T-helper 1 cell treated with Interleukin-12 subunit alpha and Interleukin-12 subunit beta and Interleukin-4 antibody, amounts not matched to agents 30 ng/mL and 1 ng/mL, for 36 hours (primary cell): Measurements from ENCODE around the gene ZNF236. TPM values are rescaled to one million over a fixed set of nuclear protein-coding genes. Genes with fewer than 3 reads are reported as not detected.

Experiments
- intact Hi-C: fragments of 100-400 bp; cut with micrococcal nuclease; formaldehyde crosslinking; loops from one replicate; pipeline ENCODE4 v1.15.1; 2024
- total RNA-seq: library from RNA; stranded (reverse); gene quantifications from 2 replicates; pipeline ENCODE4 v1.2.3, GENCODE V29; 2022

ZNF236 gene
- total RNA-seq, 1 donor from 2014 or later: 23.7 TPM

DNA sequence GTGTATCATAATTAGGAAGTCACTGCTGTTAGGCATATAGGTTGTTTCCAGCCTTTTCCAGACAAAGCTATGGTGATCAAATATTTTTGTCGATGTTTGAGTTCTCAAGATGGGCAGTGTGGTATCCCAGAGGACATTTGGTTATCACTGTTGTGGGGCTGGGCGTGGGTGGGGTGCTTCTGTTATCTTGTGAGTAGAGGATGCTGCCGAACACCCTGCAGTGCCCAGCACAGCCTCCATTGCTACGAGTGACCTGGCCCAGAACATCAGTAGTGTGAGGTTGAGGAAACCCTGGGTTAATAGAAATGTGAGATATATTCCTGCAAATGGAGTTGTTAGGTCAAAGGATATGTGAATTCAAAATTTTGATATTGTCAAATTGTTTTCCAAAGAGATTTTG is 33.2 kb downstream of the ZNF236 start:
- intact Hi-C loops: no loop called here

DNA sequence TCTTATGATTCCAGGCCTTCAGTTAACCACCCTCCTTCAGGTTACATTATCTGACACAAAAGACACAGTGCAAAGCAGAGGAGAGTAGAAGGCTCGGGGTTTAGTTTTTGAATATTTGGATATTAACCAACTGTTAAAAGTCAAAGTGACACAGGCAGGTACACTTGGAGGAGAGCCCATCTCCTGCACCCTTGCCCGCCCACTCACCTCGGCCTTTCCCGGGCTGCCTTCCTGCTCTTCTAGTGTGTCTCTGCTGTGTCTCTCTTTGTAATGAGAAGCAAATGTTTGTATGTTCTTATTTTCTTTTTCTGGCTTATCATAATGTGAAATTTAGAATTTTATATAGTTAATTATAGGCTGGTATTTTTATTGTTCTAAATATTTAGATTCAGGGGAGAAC is 35.1 kb downstream of the ZNF236 start:
- intact Hi-C loops: no loop called here

GRCh38 chr18:76859474-76860339 is 37.4 kb downstream of the ZNF236 start:
- intact Hi-C loops: loop anchor here (1.0 to 2.0 kb wide), 3 partner anchors 9 to 57 kb away; partner anchors contain the start of gene ZNF236

- intact Hi-C loops: no loop called here
Observed at GRCh38 chr18:76860411-76860810, 38.1 kb downstream of the ZNF236 start.

GRCh38 chr18:76866666-76867065 is 44.3 kb downstream of the ZNF236 start:
- intact Hi-C loops: no loop called here

DNA sequence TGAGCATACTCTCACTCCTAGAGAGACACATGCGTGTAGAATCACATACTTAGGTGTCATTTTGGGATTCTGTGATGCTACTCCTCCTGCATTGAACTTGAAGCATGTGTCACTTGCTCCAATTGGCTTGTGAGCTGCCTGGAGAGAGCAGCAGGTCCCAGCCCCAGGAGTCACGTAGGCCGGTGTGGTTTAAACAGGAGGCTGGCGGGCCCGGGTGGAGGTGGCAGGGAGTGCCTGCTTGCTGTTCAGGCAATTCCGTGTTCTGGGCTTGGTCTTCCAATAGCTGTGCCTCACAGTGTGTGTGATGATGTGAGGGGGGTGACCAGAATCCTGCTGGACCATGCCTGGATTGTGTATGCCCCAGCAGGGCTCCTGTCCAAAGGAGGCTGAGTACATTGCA is 51.0 kb downstream of the ZNF236 start:
- intact Hi-C loops: no loop called here

- intact Hi-C loops: no loop called here
Observed at GRCh38 chr18:76873713-76874112, 51.4 kb downstream of the ZNF236 start.

GRCh38 chr18:76874642-76875389 is 52.5 kb downstream of the ZNF236 start:
- intact Hi-C loops: loop anchor here (1.0 kb wide), 4 partner anchors 72 to 776 kb away; no protein-coding TSS in a partner anchor

GRCh38 chr18:76875390-76876325 is 53.3 kb downstream of the ZNF236 start:
- intact Hi-C loops: loop anchor here (1.0 kb wide), 4 partner anchors 72 to 776 kb away; no protein-coding TSS in a partner anchor

- intact Hi-C loops: no loop called here
Observed at GRCh38 chr18:76878426-76878825, 56.1 kb downstream of the ZNF236 start.

DNA sequence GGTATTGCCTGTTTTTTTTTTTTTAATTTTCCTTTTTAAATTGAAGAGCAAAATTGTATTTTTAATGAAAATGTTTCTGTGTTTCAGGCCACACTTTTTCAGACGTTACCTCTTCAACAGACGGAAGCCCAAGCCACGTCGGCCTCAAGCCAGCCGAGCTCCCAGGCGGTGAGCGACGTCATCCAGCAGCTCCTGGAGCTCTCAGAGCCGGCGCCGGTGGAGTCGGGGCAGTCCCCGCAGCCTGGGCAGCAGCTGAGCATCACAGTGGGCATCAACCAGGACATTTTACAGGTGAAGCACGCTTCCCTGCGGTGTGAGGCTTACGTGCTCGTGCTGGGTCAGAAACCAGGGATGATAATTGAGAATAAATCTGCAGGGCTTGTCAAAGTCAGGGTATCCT is 57.7 kb downstream of the ZNF236 start:
- intact Hi-C loops: no loop called here

DNA sequence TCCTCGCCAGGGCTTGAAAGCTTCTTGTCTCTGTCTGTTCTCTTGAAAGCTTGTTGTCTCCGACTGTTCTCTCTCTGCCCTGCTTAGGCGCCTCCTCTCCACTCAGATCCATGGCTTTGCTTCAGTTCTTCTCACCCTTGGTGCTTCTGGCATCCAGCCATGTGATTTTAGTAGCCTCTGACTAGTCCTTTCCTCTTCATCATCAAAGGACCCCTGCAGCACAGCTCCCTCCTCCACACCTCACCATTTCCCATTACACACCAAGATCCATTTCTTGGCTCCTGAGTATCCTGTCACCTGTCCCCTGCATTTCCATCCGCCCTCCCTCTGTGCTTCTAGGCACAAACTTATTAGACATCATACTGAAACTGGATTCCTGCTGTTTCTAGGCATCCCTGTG is 59.4 kb downstream of the ZNF236 start:
- intact Hi-C loops: no loop called here

DNA sequence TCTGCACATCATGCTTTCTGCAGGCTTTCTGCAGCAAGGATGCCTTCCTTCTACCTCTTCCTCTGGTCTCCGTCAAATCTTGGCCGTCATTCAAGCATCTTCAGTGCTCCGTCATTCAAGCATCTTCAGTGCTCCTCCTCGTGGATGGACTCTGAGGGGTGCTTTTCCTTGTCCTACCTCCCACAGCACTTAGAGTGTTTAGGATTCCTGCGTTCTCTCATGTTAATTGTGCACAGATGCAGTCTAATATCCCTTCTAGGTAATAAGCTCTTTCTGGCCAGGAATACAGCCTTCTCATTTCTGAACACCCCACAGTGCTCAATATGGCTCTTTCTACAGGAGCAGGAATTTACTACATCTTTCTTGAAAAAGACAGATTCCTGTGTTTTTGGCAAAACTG is 59.8 kb downstream of the ZNF236 start:
- intact Hi-C loops: no loop called here

DNA sequence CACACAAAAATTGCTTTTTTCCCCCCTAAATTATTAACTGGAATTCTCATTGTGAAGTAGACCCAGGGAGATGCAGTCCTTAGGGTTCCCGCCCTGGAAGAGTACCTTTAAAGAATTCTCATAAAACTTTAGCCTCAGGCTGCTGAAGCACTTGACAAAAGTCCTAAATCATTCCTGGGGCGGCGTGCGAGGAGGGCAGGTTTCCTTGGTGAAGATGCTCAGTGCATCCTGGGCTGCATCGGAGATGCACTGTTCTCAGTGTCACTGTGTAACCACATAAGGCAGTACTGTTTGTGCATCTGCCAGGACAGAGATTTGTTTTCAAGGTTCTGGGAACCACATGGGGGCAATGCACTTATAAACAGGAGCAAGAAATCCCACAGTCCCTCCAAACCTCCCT is 62.6 kb downstream of the ZNF236 start:
- intact Hi-C loops: no loop called here

- intact Hi-C loops: no loop called here
Observed at GRCh38 chr18:76886112-76886511, 63.8 kb downstream of the ZNF236 start.

GRCh38 chr18:76889091-76889699 is 66.8 kb downstream of the ZNF236 start:
- intact Hi-C loops: no loop called here

DNA sequence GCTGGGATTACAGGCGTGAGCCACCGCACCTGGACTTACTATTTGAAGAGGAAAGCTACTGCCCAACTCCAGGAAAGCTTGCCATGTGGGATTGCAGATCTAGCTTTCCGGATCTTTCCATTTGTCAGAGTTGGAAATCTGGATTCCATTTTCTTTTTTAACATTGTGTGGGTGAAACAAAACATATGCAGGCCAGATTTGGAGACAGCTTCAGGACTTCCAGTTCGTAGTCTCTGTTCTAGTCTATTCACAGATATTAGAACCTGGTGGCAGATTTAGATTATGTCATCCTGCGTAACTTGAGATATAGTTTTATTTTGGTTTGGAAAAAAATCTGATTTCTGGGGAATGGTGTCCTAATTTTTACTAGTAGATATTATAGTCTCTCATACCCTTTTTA is 70.5 kb downstream of the ZNF236 start:
- intact Hi-C loops: no loop called here

- intact Hi-C loops: no loop called here
Observed at GRCh38 chr18:76894566-76895346, 72.4 kb downstream of the ZNF236 start.

DNA sequence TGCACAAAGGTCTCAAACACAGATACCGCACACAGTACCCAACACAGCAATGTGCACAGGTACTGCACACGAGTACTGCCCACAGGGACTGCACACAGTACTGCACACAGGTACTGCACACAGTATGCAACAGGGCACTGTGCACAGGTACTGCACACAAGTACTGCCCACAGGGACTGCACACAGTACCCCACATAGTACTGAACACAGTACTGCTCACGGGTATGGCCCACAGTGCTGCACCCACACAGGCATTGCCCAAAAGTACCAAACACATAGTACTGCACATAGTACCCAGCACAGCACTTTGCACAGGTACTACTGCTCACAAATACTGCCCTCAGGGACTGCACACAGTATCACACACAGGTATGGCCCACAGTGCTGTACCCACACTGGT is 73.1 kb downstream of the ZNF236 start:
- intact Hi-C loops: no loop called here

DNA sequence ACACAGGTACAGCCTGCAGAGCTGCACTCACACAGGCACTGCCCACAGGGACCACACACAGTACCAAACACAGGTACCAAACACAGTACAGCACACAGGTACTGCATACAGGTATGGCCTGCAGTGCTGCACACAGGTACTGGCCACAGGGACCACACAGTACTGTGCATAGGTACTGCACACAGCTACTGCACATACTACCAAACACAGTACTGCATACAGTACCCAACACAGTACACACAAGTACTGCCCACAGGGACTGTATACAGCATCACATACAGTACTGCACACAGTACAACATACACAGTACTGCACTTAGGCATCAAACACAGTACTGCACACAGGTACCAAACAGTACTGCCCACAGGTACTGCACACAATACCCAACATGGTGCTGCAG is 74.3 kb downstream of the ZNF236 start:
- intact Hi-C loops: no loop called here
